SK-N-SH treated with all-trans-retinoic acid at 6 μM for 48 hours (cell line): ENCODE results near the gene CETP.

Source experiments
- ESRRG ChIP-seq: fragments of 250-450 bp; sonication (Bioruptor Pico); IDR thresholded peaks from 2 replicates; pipeline ENCODE4 v1.6.1; 2021; ENCODE audit warnings: mild to moderate bottlenecking
- PATZ1 ChIP-seq: fragments of 250-450 bp; sonication (Bioruptor Pico); IDR thresholded peaks from 2 replicates; pipeline ENCODE4 v1.8.0; 2020; ENCODE audit warnings: mild to moderate bottlenecking, moderate library complexity, borderline replicate concordance
- ZFP3 ChIP-seq: fragments of 250-450 bp; sonication (Bioruptor Pico); IDR thresholded peaks from 2 replicates; pipeline ENCODE4 v1.5.0; 2020; ENCODE audit warnings: mild to moderate bottlenecking, moderate library complexity
- TF ChIP-seq, protein P1 (sequence below): fragments of 250-450 bp; sonication (Bioruptor Pico); IDR thresholded peaks from 2 replicates; pipeline ENCODE4 v1.5.1; 2020; ENCODE audit warnings: low read depth, mild to moderate bottlenecking, moderate library complexity

DNA sequence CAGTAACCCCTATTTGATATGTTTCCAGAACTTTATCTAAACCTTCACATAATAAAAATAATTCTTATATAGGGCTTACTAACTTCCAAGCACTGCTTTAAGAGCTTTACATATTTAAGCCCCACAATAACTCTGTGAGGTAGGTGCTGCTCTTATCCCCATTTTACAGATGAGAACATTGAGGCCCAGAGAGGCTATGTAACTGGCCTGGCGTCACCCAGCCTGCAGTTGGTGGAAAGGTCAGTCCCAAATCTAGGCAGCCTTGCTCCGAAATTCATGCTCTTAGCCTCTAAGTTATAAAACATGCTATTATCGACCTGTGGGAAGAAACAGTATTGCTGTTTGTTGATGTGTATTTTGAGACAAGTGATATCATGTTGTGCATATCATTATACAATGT is 36.6 kb downstream of the CETP start:
- no peak for TF ChIP-seq PATZ1
- TF ChIP-seq ZFP3, result no peak
- TF ChIP-seq ESRRG (CRISPR knock-in tag), result no peak
- TF ChIP-seq, protein P1, sequence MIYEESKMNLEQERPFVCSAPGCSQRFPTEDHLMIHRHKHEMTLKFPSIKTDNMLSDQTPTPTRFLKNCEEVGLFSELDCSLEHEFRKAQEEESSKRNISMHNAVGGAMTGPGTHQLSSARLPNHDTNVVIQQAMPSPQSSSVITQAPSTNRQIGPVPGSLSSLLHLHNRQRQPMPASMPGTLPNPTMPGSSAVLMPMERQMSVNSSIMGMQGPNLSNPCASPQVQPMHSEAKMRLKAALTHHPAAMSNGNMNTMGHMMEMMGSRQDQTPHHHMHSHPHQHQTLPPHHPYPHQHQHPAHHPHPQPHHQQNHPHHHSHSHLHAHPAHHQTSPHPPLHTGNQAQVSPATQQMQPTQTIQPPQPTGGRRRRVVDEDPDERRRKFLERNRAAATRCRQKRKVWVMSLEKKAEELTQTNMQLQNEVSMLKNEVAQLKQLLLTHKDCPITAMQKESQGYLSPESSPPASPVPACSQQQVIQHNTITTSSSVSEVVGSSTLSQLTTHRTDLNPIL (CRISPR knock-in tag), result no peak
